HG02678 (cell line): ENCODE results near the gene MORN4.
"Not testable (repeated sequence)": the region's sequence is repeated elsewhere in the genome, so short reads cannot be mapped to it uniquely, and the experiment has no call there.

Source experiments
- ATAC-seq: cut with Tn5 transposase; IDR thresholded peaks from one replicate; pipeline ENCODE4 v1.9.1; 2021; ENCODE audit warnings: mild to moderate bottlenecking, moderate library complexity; ENCODE audit not compliant: unreplicated experiment

MORN4 gene

DNA sequence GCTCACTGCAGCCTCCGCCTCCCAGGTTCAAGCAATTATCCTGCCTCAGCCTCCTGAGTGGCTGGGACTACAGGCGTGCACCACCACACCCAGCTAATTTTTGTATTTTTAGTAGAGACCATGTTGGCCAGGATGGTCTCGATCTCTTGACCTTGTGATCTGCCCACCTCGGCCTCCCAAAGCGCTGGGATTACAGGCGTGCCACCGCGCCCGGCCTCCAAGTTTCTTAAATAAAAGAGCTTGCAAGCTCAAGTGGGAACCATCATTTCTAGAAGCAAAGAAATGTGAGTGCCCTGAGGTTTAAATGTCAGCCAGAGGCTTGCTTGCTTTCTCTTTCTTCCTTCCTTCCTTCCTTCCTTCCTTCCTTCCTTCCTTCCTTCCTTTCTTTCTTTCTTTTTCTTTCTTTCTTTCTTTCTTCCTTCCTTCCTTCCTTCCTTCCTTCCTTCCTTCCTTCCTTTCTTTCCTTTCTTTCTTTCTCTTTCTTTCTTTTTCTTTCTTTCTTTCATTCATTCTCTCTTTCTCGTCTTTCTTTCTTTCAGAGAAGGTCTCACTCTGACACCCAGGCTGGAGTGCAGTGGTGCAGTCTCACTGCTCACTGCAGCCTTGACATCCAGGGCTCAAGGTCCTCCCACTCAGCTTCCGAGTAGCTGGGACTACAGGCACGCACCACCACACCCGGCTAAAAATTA lies 9.3 kb upstream of the MORN4 start:
- not testable (repeated sequence) for ATAC-seq

GRCh38 chr10:97640868-97641811 lies 7.8 kb upstream of the MORN4 start:
- ATAC-seq: peak; percentile 9

GRCh38 chr10:97640174-97640867 lies 7.0 kb upstream of the MORN4 start, which contains the start of gene PI4K2A:
Gene PI4K2A, plus strand, starts transcription at chr10:97640671. Its CDS starts 72 bp downstream, at chr10:97640743.
- peak; percentile 99 for ATAC-seq

DNA sequence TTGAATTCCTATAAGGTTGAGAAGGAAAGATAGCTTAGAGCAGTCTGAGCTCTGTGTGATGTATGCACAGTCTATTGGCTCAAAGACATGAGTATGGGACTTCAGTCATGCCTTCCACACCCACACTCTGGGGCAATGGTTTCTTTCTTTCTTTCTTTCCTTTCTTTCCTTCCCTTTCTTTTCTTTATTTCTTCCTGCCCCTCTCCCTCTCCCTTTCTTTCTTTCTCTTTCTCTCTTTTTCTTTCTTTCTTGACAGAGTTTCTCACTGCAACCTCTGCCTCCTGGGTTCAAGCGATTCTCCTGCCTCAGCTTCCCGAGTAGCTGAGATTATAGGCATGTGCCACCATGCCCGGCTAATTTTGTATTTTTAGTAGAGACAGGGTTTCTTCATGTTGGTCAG lies 5.8 kb upstream of the MORN4 start:
- not testable (repeated sequence) for ATAC-seq

DNA sequence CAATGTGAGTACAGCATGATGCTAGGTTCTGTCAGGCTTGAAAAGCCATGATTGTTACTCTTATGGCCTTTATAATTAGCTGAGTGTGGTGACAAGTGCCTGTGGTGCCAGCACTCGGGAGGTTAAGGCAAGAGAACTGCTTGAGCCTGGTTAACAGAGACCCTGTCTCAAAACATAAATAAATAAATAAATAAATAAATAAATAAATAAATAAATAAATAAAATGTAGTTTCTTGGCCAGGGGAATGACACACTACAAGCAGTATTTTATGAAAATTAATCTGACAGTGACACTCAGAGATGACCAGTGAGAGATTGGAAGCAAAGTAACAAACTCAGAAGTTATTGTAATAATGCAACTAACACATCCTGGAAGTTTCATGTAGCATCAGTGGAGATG lies 2.3 kb upstream of the MORN4 start:
- ATAC-seq: no peak

- ATAC-seq: no peak
Observed at GRCh38 chr10:97633921-97634320, 621 bp upstream of the MORN4 start.

DNA sequence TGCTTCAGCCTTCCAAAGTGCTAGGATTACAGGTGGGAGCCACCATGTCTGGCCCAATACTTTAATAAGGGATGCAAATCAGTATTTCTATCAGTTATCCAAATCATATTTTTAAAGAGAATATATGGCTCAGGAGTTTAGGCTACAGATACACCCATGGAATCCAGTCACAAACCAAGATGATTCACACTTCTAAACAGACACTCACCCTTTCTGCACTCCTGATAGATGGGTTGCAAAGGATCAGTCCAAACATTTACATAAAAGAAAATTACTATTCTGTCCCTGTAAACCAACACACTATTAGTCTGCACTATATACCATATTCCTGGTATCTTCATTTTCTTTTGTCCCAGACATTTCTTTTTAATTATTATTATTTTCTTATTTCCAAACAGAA lies 2.2 kb downstream of the MORN4 start:
- no peak for ATAC-seq

DNA sequence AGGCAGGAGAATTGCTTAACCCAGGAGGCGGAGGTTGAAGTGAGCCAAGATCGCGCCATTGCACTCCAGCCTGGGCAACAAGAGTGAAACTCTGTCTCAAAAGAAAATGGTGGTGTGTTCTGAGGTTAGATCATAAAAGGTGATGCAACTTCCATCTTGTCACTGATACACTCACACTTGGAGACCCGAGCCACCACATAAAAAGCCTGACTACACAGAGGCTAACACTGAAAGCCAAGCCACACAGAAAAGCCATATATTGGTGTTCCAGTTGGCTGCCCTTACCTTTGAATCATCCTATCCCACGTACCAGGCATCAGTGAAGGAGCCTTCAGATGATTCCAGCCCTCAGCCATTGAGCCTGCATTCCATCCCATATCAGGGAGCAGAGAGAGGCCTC lies 4.0 kb downstream of the MORN4 start:
- no peak for ATAC-seq

- no peak for ATAC-seq
Observed at GRCh38 chr10:97628228-97628627, 5.1 kb downstream of the MORN4 start.

DNA sequence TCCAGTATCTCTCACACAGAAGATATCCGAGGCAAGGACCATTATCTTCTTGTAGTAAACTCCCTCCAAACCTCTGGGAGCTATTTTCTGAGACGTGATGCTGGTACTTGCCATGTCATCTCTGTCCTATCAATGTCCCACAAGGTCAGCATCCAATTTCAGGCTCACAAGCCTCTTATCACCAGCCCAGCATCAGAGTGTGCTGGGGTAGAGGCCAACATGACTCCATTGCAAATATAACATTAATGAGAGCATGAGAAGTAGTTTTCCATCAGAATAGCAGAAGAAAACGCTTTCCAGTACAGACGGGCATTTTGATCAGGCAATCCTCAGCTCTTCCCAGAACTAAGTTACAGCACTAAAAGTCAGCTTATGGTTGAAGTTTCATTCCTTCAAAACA lies 5.6 kb downstream of the MORN4 start:
- ATAC-seq: no peak

GRCh38 chr10:97623277-97623676 lies 10.0 kb downstream of the MORN4 start:
- ATAC-seq: no peak

- ATAC-seq: no peak
Observed at GRCh38 chr10:97618733-97619132, 14.6 kb downstream of the MORN4 start.

DNA sequence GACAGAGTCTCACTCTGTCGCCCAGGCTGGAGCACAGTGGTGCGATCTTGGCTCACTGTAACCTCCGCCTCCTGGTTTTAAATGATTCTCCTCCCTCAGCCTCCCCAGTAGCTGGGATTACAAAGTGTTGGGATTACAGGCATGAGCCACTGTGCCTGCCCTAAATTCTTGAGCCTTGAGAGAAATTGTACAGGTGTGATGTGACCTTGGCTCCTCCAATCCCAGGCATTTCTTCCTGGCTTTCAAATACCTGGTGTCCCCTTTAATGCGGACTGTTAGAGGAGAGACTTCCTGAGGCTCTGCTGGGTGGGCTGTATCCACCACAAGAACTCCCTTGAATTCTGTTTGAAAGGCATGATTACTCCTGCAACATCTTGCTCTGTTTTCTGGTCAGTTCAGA lies 15.0 kb downstream of the MORN4 start:
- no peak for ATAC-seq

DNA sequence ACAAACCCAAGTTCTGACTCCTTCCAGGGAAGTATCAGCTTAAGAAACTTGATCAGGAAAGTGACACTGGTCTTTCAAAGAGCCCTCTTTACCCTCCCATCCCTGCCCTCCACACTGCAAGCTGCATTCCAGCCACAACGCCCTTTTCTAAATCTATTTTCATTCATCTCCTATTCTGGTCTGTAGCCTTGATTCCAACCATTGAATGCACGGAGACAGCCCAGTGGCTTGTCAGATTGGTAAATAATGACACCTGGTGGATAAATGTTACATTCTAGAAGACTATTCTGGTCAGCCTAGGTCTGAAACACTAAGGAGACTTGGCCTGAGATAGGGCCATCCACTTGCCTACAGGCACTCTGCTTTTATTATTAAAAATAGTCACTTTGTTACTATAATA lies 20.9 kb downstream of the MORN4 start:
- ATAC-seq: no peak

DNA sequence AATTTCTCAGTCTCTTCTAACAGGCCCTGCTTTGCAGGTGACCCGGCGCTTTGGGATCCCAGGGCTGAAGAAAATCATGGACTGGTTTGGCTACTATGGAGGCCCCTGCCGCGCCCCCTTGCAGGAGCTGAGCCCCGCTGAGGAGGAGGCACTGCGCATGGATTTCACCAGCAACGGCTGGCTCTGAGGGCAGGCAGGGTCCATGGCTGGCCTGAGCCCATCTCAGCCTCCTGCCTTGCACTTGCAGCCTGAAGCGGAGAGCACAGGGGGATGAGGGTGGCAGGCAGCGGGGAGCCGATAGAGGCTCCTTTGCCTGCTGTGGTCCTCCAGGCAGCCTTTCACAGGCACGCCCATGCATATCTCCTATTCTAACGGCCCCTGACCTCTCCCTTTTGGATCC lies 21.8 kb downstream of the MORN4 start:
- no peak for ATAC-seq

GRCh38 chr10:97608991-97609561 lies 24.2 kb downstream of the MORN4 start:
- ATAC-seq: no peak

DNA sequence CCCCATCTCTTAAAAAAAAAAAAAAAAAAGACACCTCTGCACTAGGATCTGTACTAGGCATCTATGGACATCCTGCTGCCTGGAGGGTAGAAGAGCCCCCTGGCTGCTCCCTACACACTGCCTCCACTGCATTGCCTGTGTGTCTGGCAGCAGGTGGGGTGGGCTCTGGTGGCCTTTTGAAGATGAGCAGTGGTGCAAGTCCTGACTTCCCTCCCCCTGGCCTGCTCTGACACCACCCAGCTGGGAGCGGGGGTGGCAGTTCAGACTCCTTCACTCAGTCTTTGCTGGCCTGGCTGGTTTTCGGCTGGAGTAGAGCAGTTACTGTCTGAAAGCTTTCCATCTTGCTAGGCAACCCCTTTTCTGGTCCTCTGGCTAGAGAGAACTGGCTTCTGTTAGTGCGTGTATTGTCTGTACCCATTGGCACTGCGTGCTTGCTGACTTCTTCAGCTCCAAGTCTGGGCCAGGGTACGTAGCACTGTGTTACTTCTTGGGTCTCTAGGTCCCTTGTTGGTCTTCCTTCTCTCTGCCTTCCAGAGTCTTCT lies 26.1 kb downstream of the MORN4 start:
- no peak for ATAC-seq

- no peak for ATAC-seq
Observed at GRCh38 chr10:97601268-97602215, 31.8 kb downstream of the MORN4 start.

DNA sequence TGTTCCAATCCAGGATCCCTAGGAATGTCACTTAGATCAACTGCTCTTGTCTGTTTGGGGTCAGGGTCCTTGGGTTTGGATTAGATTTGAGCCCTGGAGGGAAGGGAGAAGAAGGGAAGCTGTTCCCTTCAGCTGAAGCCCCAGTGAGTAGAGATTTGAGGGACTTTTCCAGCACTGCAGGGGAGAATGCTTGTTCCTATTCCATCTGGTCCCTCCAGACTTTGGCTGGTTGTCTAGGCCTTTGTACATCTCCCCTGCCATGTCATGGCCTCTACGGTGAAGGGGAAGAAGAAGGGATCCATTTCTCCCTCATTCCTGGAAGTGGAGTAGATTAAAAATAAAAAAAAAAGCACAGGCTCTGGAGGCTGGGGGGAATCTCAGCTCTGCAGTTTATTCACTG lies 32.7 kb downstream of the MORN4 start:
- no peak for ATAC-seq

DNA sequence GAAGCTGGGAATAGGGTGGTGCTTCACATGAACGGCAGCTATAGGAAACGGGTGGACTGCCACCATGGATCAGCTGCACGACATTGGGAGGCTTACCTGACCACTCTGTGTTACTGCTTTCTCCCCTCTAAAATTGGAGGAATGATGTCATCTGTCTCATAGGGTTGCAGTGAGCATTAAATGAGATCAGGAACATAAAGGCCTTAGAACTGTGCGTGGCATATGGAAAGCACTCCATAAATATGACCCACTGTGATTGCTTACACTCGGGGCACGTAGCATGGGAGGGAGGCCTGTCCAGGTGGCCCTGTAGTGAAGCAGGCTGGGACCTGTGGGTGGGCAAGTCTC lies 34.1 kb downstream of the MORN4 start:
- ATAC-seq: no peak
